Left ventricle myocardium inferior (tissue), 1 donor: ENCODE measurements around the gene CBY1. TPM values are rescaled to one million over a fixed set of nuclear protein-coding genes. Genes with fewer than 3 reads are reported as not detected.
A peak's percentile ranks its signal among the peaks of the same experiment; 100 is the strongest.

Experiments used
- DNase-seq: peaks from one replicate; pipeline ENCODE4 v3.0.0-alpha.2; 2020
- H3K27ac ChIP-seq: fragments of 200-600 bp; replicated peaks from 2 replicates; pipeline ENCODE4 v1.8.0; 2021
- H3K27me3 ChIP-seq: fragments of 200-600 bp; 2 replicates; pipeline ENCODE4 v1.8.0; 2021; ENCODE audit warnings: low read depth
- H3K36me3 ChIP-seq: fragments of 200-600 bp; 2 replicates; pipeline ENCODE4 v1.8.0; 2021
- H3K4me1 ChIP-seq: fragments of 200-600 bp; 2 replicates; pipeline ENCODE4 v1.8.0; 2021
- H3K4me3 ChIP-seq: fragments of 200-600 bp; 2 replicates; pipeline ENCODE4 v1.8.0; 2021; ENCODE audit warnings: mild to moderate bottlenecking, moderate library complexity
- H3K9me3 ChIP-seq: fragments of 200-600 bp; replicated peaks from 2 replicates; pipeline ENCODE4 v1.8.0; 2021
- CTCF ChIP-seq: fragments of 200-600 bp; IDR thresholded peaks from 2 replicates; pipeline ENCODE4 v1.8.0; 2021; ENCODE audit warnings: antibody characterized with exemption, mild to moderate bottlenecking, borderline replicate concordance
- intact Hi-C: fragments of 100-400 bp; cut with micrococcal nuclease; formaldehyde crosslinking; loops from one replicate; pipeline ENCODE4 v1.11.0; 2022
- total RNA-seq: library from RNA; stranded (reverse); fragmentation: NEBNext Ultra II Directional; extraction: Animal tissue kit (Norgen Biotek cat#: 25700); gene quantifications from one replicate; pipeline ENCODE4 v1.2.1, GENCODE V29; 2021
- donor health status: DM: no; HTN: yes; CAD: no; lungs with severe emphysema.

CBY1 gene
- total RNA-seq, 1 donor from 2014 or later: 44.4 TPM

- Histone ChIP-seq H3K4me3 (no peak overlapping the region), H3K9me3 (no peaks in the 10 kb centered on the region), H3K27me3 (no peaks in the 10 kb centered on the region), H3K36me3 (peaks cover 37% of the 10 kb centered on the region), H3K4me1 (peaks cover 56% of the 10 kb centered on the region), H3K27ac (no peak overlapping the region)
- DNase-seq: no peak
- intact Hi-C loops: no loop called here
- TF ChIP-seq CTCF: no peak
Measured at GRCh38 chr22:38694049-38694448, 37.6 kb downstream of the CBY1 start.

GRCh38 chr22:38694940-38695339, 38.5 kb downstream of the CBY1 start:
- Histone ChIP-seq H3K4me1 (peaks cover 65% of the 10 kb centered on the region), H3K27ac (no peak overlapping the region), H3K9me3 (no peaks in the 10 kb centered on the region), H3K36me3 (peaks cover 28% of the 10 kb centered on the region), H3K27me3 (no peaks in the 10 kb centered on the region), H3K4me3 (no peak overlapping the region)
- no peak for DNase-seq
- TF ChIP-seq CTCF: no peak
- intact Hi-C loops: no loop called here

- Histone ChIP-seq H3K4me3 (peak overlapping the region; percentile 85), H3K4me1 (peaks cover 79% of the 10 kb centered on the region), H3K9me3 (no peaks in the 10 kb centered on the region), H3K36me3 (peaks cover 17% of the 10 kb centered on the region), H3K27ac (peak overlapping the region; percentile 95), H3K27me3 (no peaks in the 10 kb centered on the region)
- intact Hi-C loops: no loop called here
- TF ChIP-seq CTCF: no peak
- DNase-seq: no peak
Measured at GRCh38 chr22:38696606-38697424, 40.4 kb downstream of the CBY1 start.

GRCh38 chr22:38697425-38698089, 41.1 kb downstream of the CBY1 start:
- peak overlapping the region; percentile 85 for H3K4me3 ChIP-seq
- H3K36me3 ChIP-seq: peaks cover 9% of the 10 kb centered on the region
- no peak for DNase-seq
- no peak for TF ChIP-seq CTCF
- no peaks in the 10 kb centered on the region for H3K9me3 ChIP-seq
- intact Hi-C loops: no loop called here
- peaks cover 79% of the 10 kb centered on the region for H3K4me1 ChIP-seq
- H3K27me3 ChIP-seq: no peaks in the 10 kb centered on the region
- peak overlapping the region; percentile 95 for H3K27ac ChIP-seq

GRCh38 chr22:38698407-38699094, 42.1 kb downstream of the CBY1 start:
- Histone ChIP-seq H3K36me3 (peaks cover 9% of the 10 kb centered on the region), H3K9me3 (no peaks in the 10 kb centered on the region), H3K4me1 (peaks cover 75% of the 10 kb centered on the region), H3K4me3 (peak overlapping the region; percentile 85), H3K27ac (peak overlapping the region; percentile 95), H3K27me3 (no peaks in the 10 kb centered on the region)
- intact Hi-C loops: no loop called here
- no peak for DNase-seq
- no peak for TF ChIP-seq CTCF
